Lower lobe of right lung (tissue), 2 donors: ENCODE results near the gene SHISA6. TPM values are rescaled to one million over a fixed set of nuclear protein-coding genes. Genes with fewer than 3 reads are reported as not detected.

Source experiments
- ATAC-seq, 2 donors: fragments of 200-7000 bp; cut with Tn5 transposase; one replicate each; pipeline ENCODE4 v1.9.1; 2020 to 2022; ENCODE audit warnings: mild to moderate bottlenecking in 2 of 2, moderate library complexity in 2 of 2
- DNase-seq: peaks from one replicate; pipeline ENCODE4 v3.0.0-alpha.2; 2020
- H3K27ac ChIP-seq: fragments of 200-600 bp; one replicate; pipeline ENCODE4 v1.8.0; 2022
- H3K27me3 ChIP-seq: fragments of 200-600 bp; one replicate; pipeline ENCODE4 v1.8.0; 2022; ENCODE audit warnings: low read depth
- H3K36me3 ChIP-seq: fragments of 200-600 bp; one replicate; pipeline ENCODE4 v1.8.0; 2022; ENCODE audit warnings: mild to moderate bottlenecking
- H3K4me1 ChIP-seq: fragments of 200-600 bp; one replicate; pipeline ENCODE4 v1.8.0; 2022
- H3K4me3 ChIP-seq: fragments of 200-600 bp; one replicate; pipeline ENCODE4 v1.8.0; 2022; ENCODE audit warnings: mild to moderate bottlenecking
- H3K9me3 ChIP-seq: fragments of 200-600 bp; one replicate; pipeline ENCODE4 v1.8.0; 2022
- CTCF ChIP-seq: fragments of 200-600 bp; IDR thresholded peaks from one replicate; pipeline ENCODE4 v1.8.0; 2022; ENCODE audit warnings: antibody characterized with exemption, mild to moderate bottlenecking
- intact Hi-C: fragments of 100-400 bp; cut with DNase I; formaldehyde crosslinking; loops from one replicate; pipeline ENCODE4 v1.11.0; 2022
- total RNA-seq: library from RNA; stranded (reverse); fragmentation: NEBNext Ultra II Directional; extraction: Animal tissue kit (Norgen Biotek cat#: 25700); gene quantifications from one replicate; pipeline ENCODE4 v1.2.1, GENCODE V29; 2021
- donor health status: DM: no; HTN: yes; CAD: no; lungs with severe emphysema.

Gene SHISA6
- total RNA-seq, 1 donor from 2014 or later, result 0.44 TPM

GRCh38 chr17:11240041-11240840, 772 bp upstream of the SHISA6 start:
- H3K4me3 ChIP-seq, result peak overlapping the region; percentile 46
- peak; percentile 28 to 44 for ATAC-seq
- no peak for DNase-seq
- no peak for TF ChIP-seq CTCF
- no peaks in the 10 kb centered on the region for H3K9me3 ChIP-seq
- no peak overlapping the region for H3K27ac ChIP-seq
- intact Hi-C loops, result no loop called here
- H3K36me3 ChIP-seq, result no peaks in the 10 kb centered on the region
- no peaks in the 10 kb centered on the region for H3K4me1 ChIP-seq
- H3K27me3 ChIP-seq, result peaks cover 55% of the 10 kb centered on the region

- Histone ChIP-seq H3K4me1 (no peaks in the 10 kb centered on the region), H3K36me3 (no peaks in the 10 kb centered on the region), H3K27ac (no peak overlapping the region), H3K4me3 (no peak overlapping the region), H3K27me3 (peaks cover 59% of the 10 kb centered on the region), H3K9me3 (no peaks in the 10 kb centered on the region)
- TF ChIP-seq CTCF, result no peak
- intact Hi-C loops, result no loop called here
- DNase-seq, result peak; percentile 54
- no peak for ATAC-seq
Observed at GRCh38 chr17:11241611-11242226, 706 bp downstream of the SHISA6 start.

- no peak for TF ChIP-seq CTCF
- Histone ChIP-seq H3K4me1 (no peaks in the 10 kb centered on the region), H3K27ac (no peak overlapping the region), H3K36me3 (no peaks in the 10 kb centered on the region), H3K27me3 (peaks cover 60% of the 10 kb centered on the region), H3K9me3 (no peaks in the 10 kb centered on the region), H3K4me3 (no peak overlapping the region)
- ATAC-seq, result no peak
- intact Hi-C loops, result no loop called here
- DNase-seq, result no peak
Observed at GRCh38 chr17:11242411-11242810, 1.4 kb downstream of the SHISA6 start.

GRCh38 chr17:11244776-11245175, 3.8 kb downstream of the SHISA6 start:
- Histone ChIP-seq H3K36me3 (no peaks in the 10 kb centered on the region), H3K4me1 (no peaks in the 10 kb centered on the region), H3K27me3 (peaks cover 51% of the 10 kb centered on the region), H3K27ac (no peak overlapping the region), H3K9me3 (no peaks in the 10 kb centered on the region), H3K4me3 (no peak overlapping the region)
- intact Hi-C loops, result no loop called here
- no peak for ATAC-seq
- DNase-seq, result no peak
- no peak for TF ChIP-seq CTCF

- Histone ChIP-seq H3K4me3 (no peak overlapping the region), H3K27ac (no peak overlapping the region), H3K36me3 (no peaks in the 10 kb centered on the region), H3K27me3 (peaks cover 50% of the 10 kb centered on the region), H3K9me3 (no peaks in the 10 kb centered on the region), H3K4me1 (no peaks in the 10 kb centered on the region)
- DNase-seq (no peak), ATAC-seq (no peak)
- TF ChIP-seq CTCF, result no peak
- intact Hi-C loops, result no loop called here
Observed at GRCh38 chr17:11245187-11245586, 4.2 kb downstream of the SHISA6 start.
